HG03378 (cell line): ENCODE results near the gene H2BW2.
A peak's percentile ranks its signal among the peaks of the same experiment; 100 is the strongest.
"Not testable (repeated sequence)": the region's sequence is repeated elsewhere in the genome, so short reads cannot be mapped to it uniquely, and the experiment has no call there.

Source experiments
- ATAC-seq: cut with Tn5 transposase; IDR thresholded peaks from one replicate; pipeline ENCODE4 v1.9.1; 2021; ENCODE audit warnings: mild to moderate bottlenecking, moderate library complexity; ENCODE audit not compliant: unreplicated experiment

Gene H2BW2

GRCh38 chrX:104039689-104040505, at the start of gene H2BW2:
H2BW2 (plus strand) TSS chrX:104039956; CDS start chrX:104039995, 39 bp downstream.
- ATAC-seq, result no peak

- peak; percentile 76 for ATAC-seq
These were observed 40.5 kb upstream of the H2BW2 start for GRCh38 chrX:103999234-103999633.

- no peak for ATAC-seq
These were observed 30.9 kb upstream of the H2BW2 start for GRCh38 chrX:104008831-104009230.

GRCh38 chrX:104013158-104013557, 26.6 kb upstream of the H2BW2 start:
- no peak for ATAC-seq

- ATAC-seq, result no peak
These were observed 26.1 kb upstream of the H2BW2 start, which contains the start of gene H2BW1 for GRCh38 chrX:104013606-104014005. H2BW1 (minus strand) TSS chrX:104013708; CDS start chrX:104013576, 132 bp downstream.

GRCh38 chrX:104015576-104015975, 24.2 kb upstream of the H2BW2 start:
- ATAC-seq, result not testable (repeated sequence)

- no peak for ATAC-seq
These were observed 21.6 kb upstream of the H2BW2 start for GRCh38 chrX:104018126-104018525.

GRCh38 chrX:104041003-104041402, 1.2 kb downstream of the H2BW2 start:
- ATAC-seq, result no peak

- ATAC-seq, result no peak
These were observed 5.9 kb downstream of the H2BW2 start for GRCh38 chrX:104045642-104046041.

GRCh38 chrX:104047171-104047570, 7.4 kb downstream of the H2BW2 start:
- no peak for ATAC-seq

- ATAC-seq, result not testable (repeated sequence)
These were observed 15.2 kb downstream of the H2BW2 start for GRCh38 chrX:104054956-104055355.

- ATAC-seq, result not testable (repeated sequence)
These were observed 22.9 kb downstream of the H2BW2 start for GRCh38 chrX:104062636-104063035.

GRCh38 chrX:104075778-104076445, 36.2 kb downstream of the H2BW2 start, which contains the start of gene TMSB15C:
TMSB15C (minus strand) TSS chrX:104076236.
- peak; percentile 85 for ATAC-seq

- ATAC-seq, result not testable (repeated sequence)
These were observed 38.1 kb downstream of the H2BW2 start for GRCh38 chrX:104077854-104078253.

GRCh38 chrX:104084063-104084462, 44.3 kb downstream of the H2BW2 start:
- no peak for ATAC-seq

GRCh38 chrX:104084534-104085277, 45.0 kb downstream of the H2BW2 start:
- ATAC-seq, result no peak

- no peak for ATAC-seq
These were observed 45.7 kb downstream of the H2BW2 start for GRCh38 chrX:104085477-104085876.

- ATAC-seq, result no peak
These were observed 46.2 kb downstream of the H2BW2 start for GRCh38 chrX:104085919-104086318.
